SK-N-SH treated with all-trans-retinoic acid at 6 μM for 48 hours (cell line): ENCODE data around the gene DES.

Source experiments
- BACH2 ChIP-seq: fragments of 250-450 bp; sonication (Bioruptor Pico); IDR thresholded peaks from 2 replicates; pipeline ENCODE4 v1.9.0; 2021; ENCODE audit warnings: mild to moderate bottlenecking, borderline replicate concordance
- ESRRG ChIP-seq: fragments of 250-450 bp; sonication (Bioruptor Pico); IDR thresholded peaks from 2 replicates; pipeline ENCODE4 v1.6.1; 2021; ENCODE audit warnings: mild to moderate bottlenecking
- PPARA ChIP-seq: fragments of 250-450 bp; sonication (Bioruptor Pico); IDR thresholded peaks from 2 replicates; pipeline ENCODE4 v1.5.0; 2020; ENCODE audit warnings: mild to moderate bottlenecking, borderline replicate concordance
- RARB ChIP-seq: fragments of 250-450 bp; sonication (Bioruptor Pico); IDR thresholded peaks from 2 replicates; pipeline ENCODE4 v1.8.0; 2021; ENCODE audit warnings: mild to moderate bottlenecking, moderate library complexity
- ZC3H10 ChIP-seq: fragments of 250-450 bp; sonication (Bioruptor Pico); IDR thresholded peaks from 2 replicates; pipeline ENCODE4 v1.5.1; 2021; ENCODE audit warnings: mild to moderate bottlenecking, moderate library complexity
- ZFP3 ChIP-seq: fragments of 250-450 bp; sonication (Bioruptor Pico); IDR thresholded peaks from 2 replicates; pipeline ENCODE4 v1.5.0; 2020; ENCODE audit warnings: mild to moderate bottlenecking, moderate library complexity
- ZFP30 ChIP-seq: fragments of 450-650 bp; formaldehyde crosslinking; IDR thresholded peaks from 2 replicates; pipeline ENCODE4 v1.5.0; 2022; ENCODE audit warnings: mild to moderate bottlenecking, moderate library complexity
- ZNF565 ChIP-seq: fragments of 450-650 bp; formaldehyde crosslinking; conservative IDR thresholded peaks from 2 replicates; pipeline ENCODE4 v1.5.0; 2020; ENCODE audit warnings: low read depth, mild to moderate bottlenecking, moderate library complexity
- ZNF70 ChIP-seq: fragments of 450-650 bp; formaldehyde crosslinking; IDR thresholded peaks from 2 replicates; pipeline ENCODE4 v1.5.0; 2020; ENCODE audit warnings: mild to moderate bottlenecking, moderate library complexity
- TF ChIP-seq, protein P1 (sequence below): fragments of 250-450 bp; sonication (Bioruptor Pico); IDR thresholded peaks from 2 replicates; pipeline ENCODE4 v1.5.1; 2020; ENCODE audit warnings: low read depth, mild to moderate bottlenecking, moderate library complexity
- TF ChIP-seq, protein P2 (sequence below): fragments of 250-450 bp; sonication (Bioruptor Pico); IDR thresholded peaks from 2 replicates; pipeline ENCODE4 v1.5.0; 2020; ENCODE audit warnings: mild to moderate bottlenecking, moderate library complexity
- TF ChIP-seq, protein P3 (sequence below): fragments of 250-450 bp; sonication (Bioruptor Pico); IDR thresholded peaks from 2 replicates; pipeline ENCODE4 v1.8.0; 2020; ENCODE audit warnings: mild to moderate bottlenecking, moderate library complexity, borderline replicate concordance
- TF ChIP-seq, protein P4 (sequence below): fragments of 250-450 bp; sonication (Bioruptor Pico); IDR thresholded peaks from 2 replicates; pipeline ENCODE4 v1.8.0; 2021; ENCODE audit warnings: low read depth, mild to moderate bottlenecking, moderate library complexity, borderline replicate concordance

DNA sequence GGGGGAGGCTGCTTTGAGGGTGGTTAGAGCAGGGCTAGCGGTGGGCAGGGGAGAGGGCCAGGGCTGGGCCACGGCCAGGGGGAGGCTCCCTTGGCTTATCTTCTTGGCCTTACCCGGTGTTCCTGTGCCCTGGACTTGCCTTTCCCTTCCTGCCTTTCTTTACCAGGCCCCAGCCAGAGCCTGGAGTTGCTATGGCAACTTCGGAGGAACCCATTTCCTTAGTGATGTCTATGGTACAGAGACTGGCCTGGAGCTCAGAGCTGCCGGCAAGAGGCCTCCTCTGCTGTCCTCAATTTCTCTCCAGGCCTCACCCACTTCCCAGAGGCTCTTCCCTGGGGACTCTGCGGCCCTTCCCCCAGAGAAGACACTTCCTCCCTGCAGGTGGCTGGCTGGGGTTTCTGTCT, 27.9 kb downstream of the DES start:
- TF ChIP-seq ZFP3 (CRISPR knock-in tag) (no peak), ESRRG (no peak), ZNF565 (CRISPR knock-in tag) (no peak), ZFP30 (CRISPR knock-in tag) (no peak), RARB (no peak), ZNF70 (CRISPR knock-in tag) (no peak), ZC3H10 (CRISPR knock-in tag) (no peak), BACH2 (CRISPR knock-in tag) (no peak), PPARA (CRISPR knock-in tag) (no peak)
- TF ChIP-seq, protein P1, sequence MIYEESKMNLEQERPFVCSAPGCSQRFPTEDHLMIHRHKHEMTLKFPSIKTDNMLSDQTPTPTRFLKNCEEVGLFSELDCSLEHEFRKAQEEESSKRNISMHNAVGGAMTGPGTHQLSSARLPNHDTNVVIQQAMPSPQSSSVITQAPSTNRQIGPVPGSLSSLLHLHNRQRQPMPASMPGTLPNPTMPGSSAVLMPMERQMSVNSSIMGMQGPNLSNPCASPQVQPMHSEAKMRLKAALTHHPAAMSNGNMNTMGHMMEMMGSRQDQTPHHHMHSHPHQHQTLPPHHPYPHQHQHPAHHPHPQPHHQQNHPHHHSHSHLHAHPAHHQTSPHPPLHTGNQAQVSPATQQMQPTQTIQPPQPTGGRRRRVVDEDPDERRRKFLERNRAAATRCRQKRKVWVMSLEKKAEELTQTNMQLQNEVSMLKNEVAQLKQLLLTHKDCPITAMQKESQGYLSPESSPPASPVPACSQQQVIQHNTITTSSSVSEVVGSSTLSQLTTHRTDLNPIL (CRISPR knock-in tag) = no peak
- TF ChIP-seq, protein P2, sequence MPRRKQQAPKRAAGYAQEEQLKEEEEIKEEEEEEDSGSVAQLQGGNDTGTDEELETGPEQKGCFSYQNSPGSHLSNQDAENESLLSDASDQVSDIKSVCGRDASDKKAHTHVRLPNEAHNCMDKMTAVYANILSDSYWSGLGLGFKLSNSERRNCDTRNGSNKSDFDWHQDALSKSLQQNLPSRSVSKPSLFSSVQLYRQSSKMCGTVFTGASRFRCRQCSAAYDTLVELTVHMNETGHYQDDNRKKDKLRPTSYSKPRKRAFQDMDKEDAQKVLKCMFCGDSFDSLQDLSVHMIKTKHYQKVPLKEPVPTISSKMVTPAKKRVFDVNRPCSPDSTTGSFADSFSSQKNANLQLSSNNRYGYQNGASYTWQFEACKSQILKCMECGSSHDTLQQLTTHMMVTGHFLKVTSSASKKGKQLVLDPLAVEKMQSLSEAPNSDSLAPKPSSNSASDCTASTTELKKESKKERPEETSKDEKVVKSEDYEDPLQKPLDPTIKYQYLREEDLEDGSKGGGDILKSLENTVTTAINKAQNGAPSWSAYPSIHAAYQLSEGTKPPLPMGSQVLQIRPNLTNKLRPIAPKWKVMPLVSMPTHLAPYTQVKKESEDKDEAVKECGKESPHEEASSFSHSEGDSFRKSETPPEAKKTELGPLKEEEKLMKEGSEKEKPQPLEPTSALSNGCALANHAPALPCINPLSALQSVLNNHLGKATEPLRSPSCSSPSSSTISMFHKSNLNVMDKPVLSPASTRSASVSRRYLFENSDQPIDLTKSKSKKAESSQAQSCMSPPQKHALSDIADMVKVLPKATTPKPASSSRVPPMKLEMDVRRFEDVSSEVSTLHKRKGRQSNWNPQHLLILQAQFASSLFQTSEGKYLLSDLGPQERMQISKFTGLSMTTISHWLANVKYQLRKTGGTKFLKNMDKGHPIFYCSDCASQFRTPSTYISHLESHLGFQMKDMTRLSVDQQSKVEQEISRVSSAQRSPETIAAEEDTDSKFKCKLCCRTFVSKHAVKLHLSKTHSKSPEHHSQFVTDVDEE (CRISPR knock-in tag) = no peak
- TF ChIP-seq, protein P3, sequence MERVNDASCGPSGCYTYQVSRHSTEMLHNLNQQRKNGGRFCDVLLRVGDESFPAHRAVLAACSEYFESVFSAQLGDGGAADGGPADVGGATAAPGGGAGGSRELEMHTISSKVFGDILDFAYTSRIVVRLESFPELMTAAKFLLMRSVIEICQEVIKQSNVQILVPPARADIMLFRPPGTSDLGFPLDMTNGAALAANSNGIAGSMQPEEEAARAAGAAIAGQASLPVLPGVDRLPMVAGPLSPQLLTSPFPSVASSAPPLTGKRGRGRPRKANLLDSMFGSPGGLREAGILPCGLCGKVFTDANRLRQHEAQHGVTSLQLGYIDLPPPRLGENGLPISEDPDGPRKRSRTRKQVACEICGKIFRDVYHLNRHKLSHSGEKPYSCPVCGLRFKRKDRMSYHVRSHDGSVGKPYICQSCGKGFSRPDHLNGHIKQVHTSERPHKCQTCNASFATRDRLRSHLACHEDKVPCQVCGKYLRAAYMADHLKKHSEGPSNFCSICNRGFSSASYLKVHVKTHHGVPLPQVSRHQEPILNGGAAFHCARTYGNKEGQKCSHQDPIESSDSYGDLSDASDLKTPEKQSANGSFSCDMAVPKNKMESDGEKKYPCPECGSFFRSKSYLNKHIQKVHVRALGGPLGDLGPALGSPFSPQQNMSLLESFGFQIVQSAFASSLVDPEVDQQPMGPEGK (CRISPR knock-in tag) = no peak
- TF ChIP-seq, protein P4, sequence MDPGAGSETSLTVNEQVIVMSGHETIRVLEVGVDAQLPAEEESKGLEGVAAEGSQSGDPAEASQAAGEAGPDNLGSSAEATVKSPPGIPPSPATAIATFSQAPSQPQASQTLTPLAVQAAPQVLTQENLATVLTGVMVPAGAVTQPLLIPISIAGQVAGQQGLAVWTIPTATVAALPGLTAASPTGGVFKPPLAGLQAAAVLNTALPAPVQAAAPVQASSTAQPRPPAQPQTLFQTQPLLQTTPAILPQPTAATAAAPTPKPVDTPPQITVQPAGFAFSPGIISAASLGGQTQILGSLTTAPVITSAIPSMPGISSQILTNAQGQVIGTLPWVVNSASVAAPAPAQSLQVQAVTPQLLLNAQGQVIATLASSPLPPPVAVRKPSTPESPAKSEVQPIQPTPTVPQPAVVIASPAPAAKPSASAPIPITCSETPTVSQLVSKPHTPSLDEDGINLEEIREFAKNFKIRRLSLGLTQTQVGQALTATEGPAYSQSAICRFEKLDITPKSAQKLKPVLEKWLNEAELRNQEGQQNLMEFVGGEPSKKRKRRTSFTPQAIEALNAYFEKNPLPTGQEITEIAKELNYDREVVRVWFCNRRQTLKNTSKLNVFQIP = no peak
